Mammary microvascular endothelial cell (primary cell): Measurements from ENCODE around the gene AS3MT. TPM values are rescaled to one million over a fixed set of nuclear protein-coding genes. Genes with fewer than 3 reads are reported as not detected.

Experiments
- total RNA-seq: library from RNA; depleted of rRNA; stranded (reverse); fragments of >200 nt; gene quantifications from 2 replicates; pipeline ENCODE4 v1.2.3, GENCODE V29; 2015

AS3MT gene
- total RNA-seq: 1.1 and 2.3 TPM in 2 replicates

GRCh38 chr10:102869258-102870198 lies at the start of gene AS3MT:
TSS of gene AS3MT (plus strand) at chr10:102869470. CDS start at chr10:102869593, 123 bp downstream.

GRCh38 chr10:102837230-102837721 lies 32.0 kb upstream of the AS3MT start, which contains the start of gene CYP17A1:
TSS of gene CYP17A1 (minus strand) at chr10:102837413. CDS start at chr10:102837361, 52 bp downstream.

GRCh38 chr10:102917962-102918816 lies 48.9 kb downstream of the AS3MT start, which contains the start of gene CNNM2:
TSS of gene CNNM2 (plus strand) at chr10:102918294. CDS start at chr10:102918481, 187 bp downstream.

Other genes with a start within 250 kb of the AS3MT start
- gene TRIM8, start 225.0 kb upstream of the AS3MT start, total RNA-seq: 141 and 150 TPM in 2 replicates
- 4.0 and 5.1 TPM in 2 replicates for gene ARL3, start 155.1 kb upstream of the AS3MT start, total RNA-seq
- gene SFXN2, start 154.8 kb upstream of the AS3MT start, total RNA-seq: 2.1 and 3.5 TPM in 2 replicates
- gene WBP1L, start 125.5 kb upstream of the AS3MT start, total RNA-seq: 41.6 and 48.0 TPM in 2 replicates
- gene CYP17A1, start 32.1 kb upstream of the AS3MT start, total RNA-seq: not detected in 2 replicates
- gene BORCS7, start 15.2 kb upstream of the AS3MT start, total RNA-seq: 20.1 and 30.0 TPM in 2 replicates
- 1.6 and 2.3 TPM in 2 replicates for gene CNNM2, start 48.8 kb downstream of the AS3MT start, total RNA-seq